ENCODE data around the gene ESAM.
"Not testable (repeated sequence)": the region's sequence is repeated elsewhere in the genome, so short reads cannot be mapped to it uniquely, and the experiment has no call there.

ESAM gene

GRCh38 chr11:124762105-124762623 is at the start of gene ESAM:
TSS of gene ESAM (minus strand) at chr11:124762290. CDS start at chr11:124762154, 136 bp downstream.
- DNase-seq, result peak; percentile 74

GRCh38 chr11:124811399-124812125 is 49.5 kb upstream of the ESAM start:
- no peak for DNase-seq

- no peak for DNase-seq
These were observed 45.7 kb upstream of the ESAM start for GRCh38 chr11:124807660-124808270.

GRCh38 chr11:124807201-124807600 is 45.1 kb upstream of the ESAM start:
- no peak for DNase-seq

- no peak for DNase-seq
These were observed 42.8 kb upstream of the ESAM start for GRCh38 chr11:124804884-124805283.

GRCh38 chr11:124801636-124802312 is 39.7 kb upstream of the ESAM start:
- DNase-seq, result no peak

GRCh38 chr11:124801014-124801413 is 38.9 kb upstream of the ESAM start:
- peak; percentile 3 for DNase-seq

- peak; percentile 83 for DNase-seq
These were observed 38.3 kb upstream of the ESAM start, which contains the start of gene MSANTD2 for GRCh38 chr11:124800226-124800929. TSS of gene MSANTD2 (minus strand) at chr11:124800406. CDS start at chr11:124800380, 26 bp downstream.

GRCh38 chr11:124799348-124800225 is 37.5 kb upstream of the ESAM start:
- DNase-seq, result peak; percentile 44

GRCh38 chr11:124798991-124799347 is 36.9 kb upstream of the ESAM start:
- peak; percentile 1 for DNase-seq

GRCh38 chr11:124796312-124796711 is 34.2 kb upstream of the ESAM start:
- no peak for DNase-seq

- peak; percentile 63 for DNase-seq
These were observed 31.6 kb upstream of the ESAM start for GRCh38 chr11:124793466-124794278.

GRCh38 chr11:124791626-124792341 is 29.7 kb upstream of the ESAM start:
- no peak for DNase-seq

GRCh38 chr11:124788521-124788920 is 26.4 kb upstream of the ESAM start:
- no peak for DNase-seq

GRCh38 chr11:124784051-124784450 is 22.0 kb upstream of the ESAM start:
- no peak for DNase-seq

GRCh38 chr11:124783002-124783401 is 20.9 kb upstream of the ESAM start:
- DNase-seq, result no peak

GRCh38 chr11:124779568-124779967 is 17.5 kb upstream of the ESAM start:
- DNase-seq, result no peak

- DNase-seq, result no peak
These were observed 16.2 kb upstream of the ESAM start for GRCh38 chr11:124778281-124778680.

- no peak for DNase-seq
These were observed 15.0 kb upstream of the ESAM start for GRCh38 chr11:124776865-124777645.

- not testable (repeated sequence) for DNase-seq
These were observed 8.9 kb upstream of the ESAM start for GRCh38 chr11:124770959-124771358.
